OCI-LY7 (cell line): ENCODE measurements around the gene ABCB9.

ENCODE experiments used
- CTCF ChIP-seq: fragments of 200-600 bp; sonication (generic); conservative IDR thresholded peaks from 2 replicates; pipeline ENCODE4 v1.5.1; 2014; ENCODE audit warnings: mild to moderate bottlenecking, antibody characterized with exemption, low read length, moderate library complexity, mixed read lengths
- EZH2phosphoT487 ChIP-seq: fragments of 200-600 bp; sonication (generic); IDR thresholded peaks from 2 replicates; pipeline ENCODE4 v1.6.1; 2018; ENCODE audit warnings: low read depth, borderline replicate concordance, mild to moderate bottlenecking, mixed run types, antibody characterized with exemption, low read length, moderate library complexity, mixed read lengths

DNA sequence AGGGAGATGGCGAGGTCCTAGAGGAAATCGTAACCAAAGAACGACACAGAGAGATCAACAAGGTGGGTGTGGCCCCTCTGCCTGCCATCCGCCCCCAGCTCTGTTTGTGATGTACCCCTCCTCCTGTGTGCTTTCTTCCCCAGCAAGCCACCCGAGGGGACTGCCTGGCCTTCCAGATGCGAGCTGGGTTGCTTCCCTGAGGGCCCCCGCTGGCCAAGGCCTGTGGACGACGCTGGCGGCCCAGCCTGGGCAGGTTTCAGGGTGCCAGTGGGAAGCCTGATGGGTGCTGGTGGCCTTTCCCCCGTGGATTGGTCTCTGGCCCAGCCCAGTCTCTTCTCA, 16.2 kb upstream of the ABCB9 start:
- no peak for TF ChIP-seq CTCF
- no peak for TF ChIP-seq EZH2phosphoT487
